ENCODE data around the gene AGTR2.
"Not testable (repeated sequence)": the region's sequence is repeated elsewhere in the genome, so short reads cannot be mapped to it uniquely, and the experiment has no call there.

Gene AGTR2

GRCh38 chrX:116170511-116170910 is at the start of gene AGTR2:
Gene AGTR2 (plus strand): TSS chrX:116170744. CDS start chrX:116172281, 1,537 bp downstream.
- H3K4me1 ChIP-seq, result no peaks in the 10 kb centered on the region
- TF ChIP-seq CTCF (IDR thresholded peaks at IDR 0.05), result no peak
- DNase-seq, result no peak
- no peaks in the 10 kb centered on the region for H3K36me3 ChIP-seq
- no peak within 1 kb of the TSS for H3K4me3 ChIP-seq
- H3K9me3 ChIP-seq, result no peaks in the 10 kb centered on the region
- no peak within 1 kb of the TSS for H3K27ac ChIP-seq
- intact Hi-C loops (cut with DNase I; ENCODE audit: low total_unique reads), result no loop called here
- no peaks in the 10 kb centered on the region for H3K27me3 ChIP-seq

GRCh38 chrX:116135277-116135676 is 35.3 kb upstream of the AGTR2 start:
- Histone ChIP-seq H3K36me3 (no peaks in the 10 kb centered on the region), H3K4me1 (no peaks in the 10 kb centered on the region), H3K27ac (no peak overlapping the region), H3K27me3 (no peaks in the 10 kb centered on the region), H3K9me3 (no peaks in the 10 kb centered on the region), H3K4me3 (no peak overlapping the region)
- intact Hi-C loops (cut with DNase I; ENCODE audit: low total_unique reads), result no loop called here
- no peak for DNase-seq
- TF ChIP-seq CTCF (IDR thresholded peaks at IDR 0.05), result no peak

GRCh38 chrX:116141270-116141669 is 29.3 kb upstream of the AGTR2 start:
- H3K27ac ChIP-seq; H3K36me3 ChIP-seq; intact Hi-C loops (cut with DNase I; ENCODE audit: low total_unique reads); H3K4me3 ChIP-seq; H3K27me3 ChIP-seq; H3K9me3 ChIP-seq; H3K4me1 ChIP-seq; DNase-seq: not testable (repeated sequence)

- DNase-seq, result no peak
- H3K27ac ChIP-seq, result no peak overlapping the region
- no peaks in the 10 kb centered on the region for H3K36me3 ChIP-seq
- no peak overlapping the region for H3K4me3 ChIP-seq
- no peaks in the 10 kb centered on the region for H3K9me3 ChIP-seq
- no peaks in the 10 kb centered on the region for H3K4me1 ChIP-seq
- H3K27me3 ChIP-seq, result no peaks in the 10 kb centered on the region
- TF ChIP-seq CTCF (IDR thresholded peaks at IDR 0.05), result no peak
- intact Hi-C loops (cut with DNase I; ENCODE audit: low total_unique reads), result no loop called here
Observed at GRCh38 chrX:116142976-116143375, 27.6 kb upstream of the AGTR2 start.

- no peak overlapping the region for H3K4me3 ChIP-seq
- DNase-seq, result no peak
- H3K27me3 ChIP-seq, result no peaks in the 10 kb centered on the region
- H3K9me3 ChIP-seq, result no peaks in the 10 kb centered on the region
- no peak for TF ChIP-seq CTCF (IDR thresholded peaks at IDR 0.05)
- no peaks in the 10 kb centered on the region for H3K36me3 ChIP-seq
- intact Hi-C loops (cut with DNase I; ENCODE audit: low total_unique reads), result no loop called here
- H3K4me1 ChIP-seq, result no peaks in the 10 kb centered on the region
- H3K27ac ChIP-seq, result no peak overlapping the region
Observed at GRCh38 chrX:116172976-116173375, 2.4 kb downstream of the AGTR2 start.

GRCh38 chrX:116181300-116181699 is 10.8 kb downstream of the AGTR2 start:
- TF ChIP-seq CTCF (IDR thresholded peaks at IDR 0.05), result no peak
- intact Hi-C loops (cut with DNase I; ENCODE audit: low total_unique reads), result no loop called here

More at GRCh38 chrX:116181300-116181699, 10.8 kb downstream of the AGTR2 start:
- Histone ChIP-seq H3K27me3 (no peaks in the 10 kb centered on the region), H3K9me3 (no peaks in the 10 kb centered on the region), H3K36me3 (no peaks in the 10 kb centered on the region), H3K4me1 (no peaks in the 10 kb centered on the region), H3K27ac (no peak overlapping the region), H3K4me3 (no peak overlapping the region)
- DNase-seq, result no peak
